Common myeloid progenitor, CD34-positive (primary cell): ENCODE data around the gene LIMCH1.

Experiments used
- CTCF ChIA-PET: fragments of 350-600 bp; sonication (Branson Sonifier 250); formaldehyde crosslinking; loops from one replicate; lab custom pipeline; 2021; ENCODE audit warnings: antibody characterized with exemption; lab: Charles Lee
- POLR2A ChIA-PET: fragments of 350-600 bp; sonication (Branson Sonifier 250); formaldehyde crosslinking; loops from one replicate; lab custom pipeline; 2021; ENCODE audit warnings: antibody characterized with exemption; lab: Charles Lee
- DNase-seq, 3 donors: peaks; one replicate each; pipeline versions ENCODE4 v3.0.0 to v3.0.0-alpha.2; 2013
- H3K27ac ChIP-seq, 2 experiments: 1 replicate in 1 of 2; 2 replicates in 1 of 2; pipeline ENCODE4 v1.7.0; 2013; ENCODE audit warnings: inconsistent platforms in 2 of 2, low read length in 2 of 2, mild to moderate bottlenecking in 2 of 2, low read depth in 1 of 2, moderate library complexity in 1 of 2; ENCODE audit not compliant: severe bottlenecking in 2 of 2, insufficient read depth in 1 of 2, poor library complexity in 1 of 2
- H3K27me3 ChIP-seq, 5 experiments: replicated peaks in 2 of 5; 1 replicate in 3 of 5; 2 replicates in 2 of 5; pipeline versions ENCODE4 v1.6.1 to v1.7.0; 2013; ENCODE audit warnings: low read length in 4 of 5, mild to moderate bottlenecking in 2 of 5, moderate library complexity in 2 of 5, inconsistent platforms in 1 of 5; ENCODE audit not compliant: insufficient read depth in 5 of 5, control insufficient read depth in 4 of 5
- H3K36me3 ChIP-seq, 4 experiments: 1 replicate in 2 of 4; 2 replicates in 2 of 4; pipeline versions ENCODE4 v1.6.1 to v1.7.0; 2013; ENCODE audit warnings: low read length in 3 of 4, control low read depth in 1 of 4, mild to moderate bottlenecking in 1 of 4; ENCODE audit not compliant: control insufficient read depth in 4 of 4, insufficient read depth in 4 of 4
- H3K4me1 ChIP-seq, 4 experiments: 1 replicate in 3 of 4; 2 replicates in 1 of 4; pipeline versions ENCODE4 v1.6.1 to v1.7.1; 2013; ENCODE audit warnings: low read length in 3 of 4, mild to moderate bottlenecking in 3 of 4, control low read depth in 1 of 4, inconsistent platforms in 1 of 4, moderate library complexity in 1 of 4; ENCODE audit not compliant: control insufficient read depth in 4 of 4, insufficient read depth in 4 of 4; ENCODE audit errors: control extremely low read depth in 1 of 4
- H3K4me3 ChIP-seq, 7 experiments: 1 replicate in 4 of 7; 2 replicates in 3 of 7; pipeline versions ENCODE4 v1.5.1 to v1.7.0; 2013; ENCODE audit warnings: mild to moderate bottlenecking in 7 of 7, low read length in 6 of 7, moderate library complexity in 6 of 7, inconsistent platforms in 2 of 7, low read depth in 2 of 7, control low read depth in 1 of 7; ENCODE audit not compliant: insufficient read depth in 4 of 7, control insufficient read depth in 1 of 7; ENCODE audit errors: extremely low read depth in 1 of 7
- H3K9me3 ChIP-seq, 5 experiments: 1 replicate in 4 of 5; 2 replicates in 1 of 5; pipeline versions ENCODE4 v1.6.1 to v1.7.1; 2013; ENCODE audit warnings: low read length in 4 of 5, mild to moderate bottlenecking in 2 of 5, inconsistent platforms in 1 of 5, low read depth in 1 of 5, moderate library complexity in 1 of 5; ENCODE audit not compliant: control insufficient read depth in 4 of 5, insufficient read depth in 2 of 5; ENCODE audit errors: control extremely low read depth in 1 of 5
- WGBS: methylation state at CpG from one replicate; pipeline ENCODE4 v1.1.5; 2013; ENCODE audit not compliant: insufficient coverage; 5-methylcytosine and 5-hydroxymethylcytosine counted together

Gene LIMCH1

DNA sequence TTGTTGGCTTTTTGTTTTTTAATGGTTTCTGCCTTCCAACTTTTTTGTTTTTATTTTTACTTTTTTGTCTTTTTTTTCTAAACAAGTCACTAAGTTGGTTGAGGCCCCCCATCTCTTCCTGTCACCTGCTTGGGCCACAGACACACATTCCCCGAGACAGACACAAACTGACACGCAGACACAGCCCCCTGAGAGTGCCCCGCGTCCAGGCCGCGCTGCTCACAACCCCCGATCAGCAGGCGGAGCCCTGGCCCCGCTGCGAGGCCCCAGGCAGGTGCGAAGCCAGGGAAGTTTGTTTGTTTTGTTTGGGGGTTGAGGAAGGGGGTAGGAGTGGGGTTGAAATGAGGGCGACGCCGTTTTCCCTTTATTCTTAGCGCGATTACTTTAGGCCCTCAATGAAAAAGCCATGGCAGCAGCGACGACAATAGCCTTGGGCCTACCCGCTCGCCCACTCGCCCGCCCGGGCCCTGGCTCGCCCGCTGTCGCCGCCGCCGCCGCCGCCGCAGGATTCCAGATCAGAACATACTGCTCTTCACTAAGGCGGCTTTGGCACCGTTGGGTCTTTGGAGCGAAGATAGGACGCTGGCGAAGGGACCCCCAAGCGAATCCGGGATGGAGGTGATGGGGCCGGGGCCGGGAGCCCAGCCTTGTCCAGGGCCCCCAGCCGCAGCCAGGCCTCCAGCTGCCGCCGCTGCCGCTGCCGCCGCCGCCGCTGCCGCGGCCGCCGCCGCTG is 207.5 kb downstream of the LIMCH1 start:
- WGBS = 9% methylated on average over 43 of the region's 54 CpGs
- H3K9me3 ChIP-seq = peaks cover 3 to 14% (median 11%) of the 10 kb centered on the region in 5 experiments
- H3K4me3 ChIP-seq = no peak overlapping the region
- peaks cover 0 to 5% (median 0%) of the 10 kb centered on the region in 4 experiments for H3K4me1 ChIP-seq
- CTCF ChIA-PET = no interaction called here
- DNase-seq = peak in 1 of 3 donors; percentile 4
- H3K27ac ChIP-seq = no peak overlapping the region
- H3K27me3 ChIP-seq = peaks cover 6 to 100% (median 62%) of the 10 kb centered on the region in 5 experiments
- POLR2A ChIA-PET = no interaction called here
- no peaks in the 10 kb centered on the region for H3K36me3 ChIP-seq

DNA sequence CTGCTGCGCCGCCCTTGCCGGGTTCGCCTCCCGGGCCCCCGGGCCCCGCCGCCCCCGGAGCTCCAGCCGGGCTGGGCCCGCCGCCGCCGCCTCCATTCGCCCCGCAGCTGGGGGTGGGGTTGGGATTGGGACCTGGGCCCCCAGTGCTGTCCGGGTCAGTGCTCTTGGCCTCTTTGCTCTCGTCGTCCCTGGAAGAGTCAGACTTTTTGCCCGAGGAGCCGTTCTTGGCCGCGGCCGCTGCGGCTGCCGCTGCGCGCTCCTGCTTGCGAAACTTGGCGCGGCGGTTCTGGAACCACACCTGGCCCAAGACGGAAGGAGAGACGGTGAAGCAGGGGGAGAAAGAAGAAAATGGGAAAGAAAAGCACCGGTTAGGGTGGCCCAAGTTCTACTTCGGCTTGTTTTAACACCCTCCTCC is 208.1 kb downstream of the LIMCH1 start:
- ChIA-PET CTCF (no interaction called here), POLR2A (no interaction called here)
- peaks cover 3 to 14% (median 11%) of the 10 kb centered on the region in 5 experiments for H3K9me3 ChIP-seq
- H3K27me3 ChIP-seq = peaks cover 6 to 100% (median 65%) of the 10 kb centered on the region in 5 experiments
- no peak for DNase-seq
- no peak overlapping the region for H3K27ac ChIP-seq
- 4% methylated on average over 15 of the region's 36 CpGs for WGBS
- H3K4me3 ChIP-seq = peak overlapping the region in 1 of 7 experiments; percentile 21
- no peaks in the 10 kb centered on the region for H3K36me3 ChIP-seq
- H3K4me1 ChIP-seq = peaks cover 0 to 6% (median under 1%) of the 10 kb centered on the region in 4 experiments

- 11% methylated on average over 29 of the region's 37 CpGs for WGBS
- Histone ChIP-seq H3K27me3 (peaks cover 6 to 100% (median 68%) of the 10 kb centered on the region in 5 experiments), H3K27ac (no peak overlapping the region), H3K4me1 (peaks cover 0 to 12% (median 3%) of the 10 kb centered on the region in 4 experiments), H3K36me3 (no peaks in the 10 kb centered on the region), H3K4me3 (no peak overlapping the region), H3K9me3 (peaks cover 3 to 14% (median 11%) of the 10 kb centered on the region in 5 experiments)
- DNase-seq = peak in 2 of 3 donors; percentile 26 to 29
- POLR2A ChIA-PET = no interaction called here
- CTCF ChIA-PET = no interaction called here
These were observed 208.7 kb downstream of the LIMCH1 start for GRCh38 chr4:41746440-41747229.

GRCh38 chr4:41747230-41748055 is 209.5 kb downstream of the LIMCH1 start:
- 9% methylated on average over 39 of the region's 49 CpGs for WGBS
- no peak overlapping the region for H3K27ac ChIP-seq
- CTCF ChIA-PET = no interaction called here
- H3K9me3 ChIP-seq = peaks cover 3 to 14% (median 11%) of the 10 kb centered on the region in 5 experiments
- peaks cover 6 to 100% (median 68%) of the 10 kb centered on the region in 5 experiments for H3K27me3 ChIP-seq
- no peak overlapping the region for H3K4me3 ChIP-seq
- no peaks in the 10 kb centered on the region for H3K36me3 ChIP-seq
- H3K4me1 ChIP-seq = peaks cover 0 to 15% (median 4%) of the 10 kb centered on the region in 4 experiments
- peak in 2 of 3 donors; percentile 47 to 53 for DNase-seq
- POLR2A ChIA-PET = no interaction called here

DNA sequence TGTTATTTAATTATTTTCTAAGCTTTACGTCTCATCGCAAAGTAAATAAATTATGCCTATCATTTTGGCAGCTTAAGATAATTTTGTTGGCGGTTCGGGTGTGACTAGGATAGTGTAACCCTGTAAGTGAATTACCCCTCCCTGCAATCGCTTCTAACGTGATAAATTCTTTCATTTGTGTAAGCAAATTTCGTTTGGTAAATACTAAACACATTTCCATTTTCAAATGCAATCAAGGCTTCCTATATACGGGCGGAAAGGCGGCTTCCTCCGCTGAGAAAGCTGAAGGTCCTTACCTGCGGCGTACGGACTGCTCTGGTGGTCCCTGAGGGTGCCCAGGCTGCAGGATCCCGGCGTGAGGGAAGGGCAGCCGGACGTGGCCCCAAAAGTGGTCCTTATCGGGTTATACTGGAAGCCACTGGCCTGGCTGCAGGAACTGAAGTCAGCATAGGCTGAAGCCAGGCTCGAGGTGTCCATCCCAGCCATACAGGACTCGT is 210.2 kb downstream of the LIMCH1 start:
- H3K4me1 ChIP-seq = peaks cover 0 to 15% (median 4%) of the 10 kb centered on the region in 4 experiments
- H3K27me3 ChIP-seq = peaks cover 9 to 100% (median 73%) of the 10 kb centered on the region in 5 experiments
- ChIA-PET POLR2A (no interaction called here), CTCF (interaction anchor here (1.3 kb wide), 1 partner anchor 467 kb away, joined by 4 read pairs; no protein-coding TSS in a partner anchor)
- H3K9me3 ChIP-seq = peaks cover 3 to 14% (median 11%) of the 10 kb centered on the region in 5 experiments
- no peak overlapping the region for H3K27ac ChIP-seq
- H3K36me3 ChIP-seq = no peaks in the 10 kb centered on the region
- H3K4me3 ChIP-seq = no peak overlapping the region
- peak in 2 of 3 donors; percentile 19 to 22 for DNase-seq
- 8% methylated on average over 13 of the region's 21 CpGs for WGBS

- H3K27me3 ChIP-seq = peaks cover 11 to 100% (median 73%) of the 10 kb centered on the region in 5 experiments
- peaks cover 0 to 14% (median 11%) of the 10 kb centered on the region in 5 experiments for H3K9me3 ChIP-seq
- CTCF ChIA-PET = interaction anchor here (1.3 kb wide), 1 partner anchor 468 kb away, joined by 4 read pairs; no protein-coding TSS in a partner anchor
- POLR2A ChIA-PET = no interaction called here
- peaks cover 0 to 15% (median 4%) of the 10 kb centered on the region in 4 experiments for H3K4me1 ChIP-seq
- no peak within 1 kb of the TSS for H3K4me3 ChIP-seq
- peak in 2 of 3 donors; percentile 4 to 13 for DNase-seq
- H3K27ac ChIP-seq = no peak within 1 kb of the TSS
- no peaks in the 10 kb centered on the region for H3K36me3 ChIP-seq
- 21% methylated on average over 7 of the region's 15 CpGs for WGBS
These were observed 210.9 kb downstream of the LIMCH1 start, which contains the start of gene PHOX2B for GRCh38 chr4:41748571-41749475. Gene PHOX2B (minus strand): TSS chr4:41748725. CDS start chr4:41748610, 115 bp downstream.
